SU-DHL-6 (cell line): ENCODE data around the gene EEIG2.

Experiments
- CTCF ChIP-seq: fragments of 200-600 bp; sonication (generic); IDR thresholded peaks from one replicate; pipeline ENCODE4 v1.5.1; 2017; ENCODE audit warnings: antibody characterized with exemption, mild to moderate bottlenecking, low read length, moderate library complexity; ENCODE audit not compliant: insufficient read depth, poor library complexity, severe bottlenecking
- EZH2phosphoT487 ChIP-seq: fragments of 200-600 bp; sonication (generic), shearing (Covaris generic); conservative IDR thresholded peaks from 2 replicates; pipeline ENCODE4 v1.6.1; 2018; ENCODE audit warnings: mild to moderate bottlenecking, antibody characterized with exemption, low read length, moderate library complexity, mixed read lengths

GRCh38 chr1:108590957-108591356 is 31.1 kb downstream of the EEIG2 start:
- TF ChIP-seq EZH2phosphoT487 (no peak), CTCF (no peak)
